PC-9 (cell line): ENCODE measurements around the gene HES3.

Experiments used
- EZH2 ChIP-seq: fragments of 200-600 bp; sonication (generic); IDR thresholded peaks from 2 replicates; pipeline ENCODE4 v1.8.0; 2017; ENCODE audit warnings: antibody characterized with exemption, low read depth
- TF ChIP-seq, protein P1 (sequence below): fragments of 200-600 bp; sonication (generic); conservative IDR thresholded peaks from 2 replicates; pipeline ENCODE4 v1.6.1; 2017; ENCODE audit warnings: mixed run types, antibody characterized with exemption, mild to moderate bottlenecking, moderate library complexity

DNA sequence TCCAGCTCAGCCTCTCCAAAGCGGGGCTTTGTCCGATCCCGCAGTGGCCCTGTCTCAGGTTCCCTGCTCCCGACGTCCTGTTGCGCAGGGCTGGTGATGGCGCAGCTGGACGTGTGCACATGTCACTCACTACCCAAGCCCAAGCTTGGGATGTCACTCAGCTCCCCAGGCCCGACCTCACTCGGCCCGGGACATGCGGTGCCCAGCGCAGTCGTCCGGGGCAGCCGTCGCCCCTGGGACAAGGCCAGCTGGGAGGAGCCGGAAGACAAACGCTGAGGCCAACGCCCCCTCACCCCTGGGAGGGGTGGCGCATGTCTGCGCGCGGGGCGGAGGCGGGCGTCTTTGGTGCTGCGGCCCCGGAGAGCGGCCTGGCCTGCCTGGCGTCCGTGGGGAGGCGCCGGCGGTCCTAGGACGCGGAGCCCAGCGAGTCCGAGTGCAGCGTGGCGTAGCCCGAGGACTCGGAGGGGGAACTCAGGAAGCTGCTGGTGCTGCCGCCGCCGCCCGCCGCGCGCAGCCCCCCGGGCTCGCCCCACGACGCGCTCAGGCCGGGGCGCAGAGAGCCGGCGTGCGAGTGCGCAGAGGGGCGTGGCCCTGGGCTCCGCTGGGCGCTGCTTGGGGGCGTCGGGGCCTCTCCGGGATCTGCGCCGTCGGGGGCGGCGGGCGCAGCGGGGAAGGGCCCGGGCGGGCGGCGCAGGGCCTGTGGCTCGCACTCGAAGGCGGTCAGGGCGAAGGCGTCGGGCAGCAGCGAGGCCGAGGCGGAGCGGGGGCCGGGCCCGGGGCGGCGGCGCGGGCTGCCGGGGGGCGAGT, 5.2 kb downstream of the HES3 start:
- TF ChIP-seq, protein P1, sequence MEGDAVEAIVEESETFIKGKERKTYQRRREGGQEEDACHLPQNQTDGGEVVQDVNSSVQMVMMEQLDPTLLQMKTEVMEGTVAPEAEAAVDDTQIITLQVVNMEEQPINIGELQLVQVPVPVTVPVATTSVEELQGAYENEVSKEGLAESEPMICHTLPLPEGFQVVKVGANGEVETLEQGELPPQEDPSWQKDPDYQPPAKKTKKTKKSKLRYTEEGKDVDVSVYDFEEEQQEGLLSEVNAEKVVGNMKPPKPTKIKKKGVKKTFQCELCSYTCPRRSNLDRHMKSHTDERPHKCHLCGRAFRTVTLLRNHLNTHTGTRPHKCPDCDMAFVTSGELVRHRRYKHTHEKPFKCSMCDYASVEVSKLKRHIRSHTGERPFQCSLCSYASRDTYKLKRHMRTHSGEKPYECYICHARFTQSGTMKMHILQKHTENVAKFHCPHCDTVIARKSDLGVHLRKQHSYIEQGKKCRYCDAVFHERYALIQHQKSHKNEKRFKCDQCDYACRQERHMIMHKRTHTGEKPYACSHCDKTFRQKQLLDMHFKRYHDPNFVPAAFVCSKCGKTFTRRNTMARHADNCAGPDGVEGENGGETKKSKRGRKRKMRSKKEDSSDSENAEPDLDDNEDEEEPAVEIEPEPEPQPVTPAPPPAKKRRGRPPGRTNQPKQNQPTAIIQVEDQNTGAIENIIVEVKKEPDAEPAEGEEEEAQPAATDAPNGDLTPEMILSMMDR: no peak
- TF ChIP-seq EZH2: no peak
